IPS DF 19.7 (cell line): ENCODE data around the gene RNF144A.
"Not testable (repeated sequence)": the region's sequence is repeated elsewhere in the genome, so short reads cannot be mapped to it uniquely, and the experiment has no call there.

Experiments
- DNase-seq: peaks from one replicate; pipeline ENCODE4 v3.0.0-alpha.2; 2013; ENCODE audit warnings: low read depth, low spot score

RNF144A gene

DNA sequence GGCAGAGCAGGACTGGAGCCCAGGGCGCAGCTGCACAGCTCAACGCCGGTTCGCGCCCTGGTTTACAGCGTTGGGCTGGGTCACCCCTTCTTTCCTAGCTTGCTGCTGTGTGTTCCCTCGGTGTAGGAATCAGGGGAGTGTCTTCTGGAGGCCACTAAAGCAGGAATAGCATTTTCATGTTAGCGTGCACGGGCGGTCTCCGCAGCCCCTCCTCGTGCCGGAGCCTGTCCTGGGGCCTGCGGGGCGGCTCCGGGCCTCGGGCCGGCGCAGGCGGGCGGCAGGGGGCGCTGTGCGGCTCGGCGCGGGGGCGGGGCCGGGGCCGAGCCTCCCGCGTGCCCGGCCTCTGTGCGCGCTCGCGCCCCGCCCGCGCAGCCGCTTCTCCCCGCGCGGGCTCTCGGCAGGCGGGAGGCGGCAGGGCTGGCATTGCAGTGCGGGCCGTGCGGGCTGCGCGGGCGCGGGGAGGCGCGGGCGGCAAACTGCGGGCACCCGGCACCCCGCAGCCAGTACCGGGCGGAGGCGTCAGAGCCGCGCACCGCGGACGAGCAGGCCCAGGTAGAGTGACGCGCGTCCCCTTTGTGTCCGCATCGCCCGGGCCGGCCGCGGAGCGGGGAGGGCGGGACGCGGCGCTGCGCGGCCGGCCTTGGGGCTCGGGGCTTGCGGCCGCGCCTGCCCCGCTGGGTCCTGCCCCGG is at the start of gene RNF144A:
TSS of gene RNF144A (plus strand) at position 342 of the 690 bp plus-strand sequence. CDS start 79,515 bp downstream, outside the sequence.
- DNase-seq = no peak

- no peak for DNase-seq
Measured at GRCh38 chr2:6872394-6872793, 44.8 kb upstream of the RNF144A start.

- no peak for DNase-seq
Measured at GRCh38 chr2:6874032-6874431, 43.2 kb upstream of the RNF144A start.

DNA sequence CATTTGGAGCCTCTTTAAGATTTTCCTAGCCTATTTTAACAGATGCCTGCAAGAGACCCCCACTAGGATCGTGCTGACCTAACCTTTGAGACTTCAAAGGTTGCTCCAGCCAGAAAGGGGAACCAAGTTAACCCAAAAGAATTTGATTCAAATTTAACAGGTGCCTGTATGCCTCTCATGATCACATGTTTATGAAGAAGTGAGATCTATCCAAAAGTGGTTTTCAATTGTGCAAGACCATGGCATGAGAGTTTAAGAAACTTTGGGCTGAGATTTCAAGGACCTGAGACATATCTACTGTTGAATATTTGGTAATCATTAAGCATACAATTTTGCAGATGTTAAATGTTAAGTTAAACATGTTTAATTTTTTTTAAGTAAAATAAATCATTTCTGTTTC is 40.9 kb upstream of the RNF144A start:
- DNase-seq = no peak

- no peak for DNase-seq
Measured at GRCh38 chr2:6877402-6878304, 39.6 kb upstream of the RNF144A start, which contains the start of gene RSAD2. Gene RSAD2 (plus strand): TSS chr2:6877777. CDS start chr2:6877801, 24 bp downstream.

GRCh38 chr2:6878549-6878948 is 38.7 kb upstream of the RNF144A start:
- DNase-seq = no peak

- DNase-seq = no peak
Measured at GRCh38 chr2:6879011-6879410, 38.2 kb upstream of the RNF144A start.

GRCh38 chr2:6880200-6880733 is 36.9 kb upstream of the RNF144A start:
- DNase-seq = no peak

- DNase-seq = no peak
Measured at GRCh38 chr2:6881046-6881445, 36.2 kb upstream of the RNF144A start.

- no peak for DNase-seq
Measured at GRCh38 chr2:6881516-6881915, 35.7 kb upstream of the RNF144A start.

- no peak for DNase-seq
Measured at GRCh38 chr2:6883448-6884122, 33.6 kb upstream of the RNF144A start.

GRCh38 chr2:6885551-6885950 is 31.7 kb upstream of the RNF144A start:
- DNase-seq = no peak

DNA sequence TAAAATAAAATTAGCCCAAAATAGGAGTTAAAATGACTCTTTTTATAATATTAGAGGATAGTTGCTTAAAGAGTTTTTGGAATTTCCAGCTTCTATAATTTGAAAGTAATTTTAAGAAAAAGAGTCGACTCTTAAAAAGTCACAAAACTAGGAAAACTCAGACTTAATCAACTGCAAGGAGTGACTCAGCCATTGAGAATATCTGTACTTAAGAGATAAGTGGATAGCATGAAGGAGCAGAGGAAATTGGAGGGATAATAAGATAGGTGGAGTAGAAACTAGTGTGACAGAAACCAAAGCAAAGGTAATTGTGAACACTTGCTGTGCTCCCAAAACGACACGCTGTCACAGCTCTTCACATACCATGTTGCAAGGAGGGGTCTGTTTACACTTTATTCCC is 31.2 kb upstream of the RNF144A start:
- DNase-seq = no peak

DNA sequence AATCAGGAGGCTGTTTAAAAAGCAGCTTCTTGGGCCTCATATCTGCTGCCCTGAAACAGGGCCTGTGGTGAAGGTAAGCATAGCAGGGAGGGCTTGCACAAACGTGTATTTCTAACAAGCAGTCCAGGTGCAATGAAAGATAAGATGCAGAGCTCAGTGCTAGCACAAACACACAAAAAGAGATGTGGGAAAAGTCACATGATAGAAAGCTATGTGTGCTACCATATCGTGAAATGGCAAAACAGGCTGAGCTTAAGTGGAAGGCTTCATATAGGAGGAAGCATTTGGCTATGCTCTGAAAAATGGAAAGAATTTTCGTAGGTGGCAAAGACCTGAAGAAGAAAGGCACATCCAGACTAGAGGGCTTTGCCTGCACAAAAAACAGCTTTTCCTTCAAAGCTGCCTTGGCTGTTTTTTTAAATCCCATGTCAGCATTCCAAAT is 29.4 kb upstream of the RNF144A start:
- DNase-seq = no peak

DNA sequence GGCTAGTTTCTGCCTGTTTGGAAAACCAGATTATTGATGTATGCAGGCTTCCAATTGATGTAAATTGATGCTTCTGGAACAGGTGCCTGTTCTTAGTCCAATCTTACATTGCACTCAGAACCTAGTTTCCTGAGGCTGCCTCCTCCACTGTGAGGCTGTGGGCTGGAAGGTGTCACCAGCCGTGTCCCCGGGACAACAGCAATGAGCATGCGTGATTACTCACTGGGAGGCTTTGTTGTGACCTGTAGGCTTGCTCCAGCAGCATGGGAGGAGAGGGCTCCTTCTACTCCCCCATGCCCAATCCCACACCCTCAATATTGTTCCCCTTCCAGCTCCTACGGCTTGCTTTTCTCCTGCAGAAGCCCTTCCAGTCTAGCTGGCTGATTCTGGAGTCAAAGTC is 28.5 kb upstream of the RNF144A start:
- no peak for DNase-seq

DNA sequence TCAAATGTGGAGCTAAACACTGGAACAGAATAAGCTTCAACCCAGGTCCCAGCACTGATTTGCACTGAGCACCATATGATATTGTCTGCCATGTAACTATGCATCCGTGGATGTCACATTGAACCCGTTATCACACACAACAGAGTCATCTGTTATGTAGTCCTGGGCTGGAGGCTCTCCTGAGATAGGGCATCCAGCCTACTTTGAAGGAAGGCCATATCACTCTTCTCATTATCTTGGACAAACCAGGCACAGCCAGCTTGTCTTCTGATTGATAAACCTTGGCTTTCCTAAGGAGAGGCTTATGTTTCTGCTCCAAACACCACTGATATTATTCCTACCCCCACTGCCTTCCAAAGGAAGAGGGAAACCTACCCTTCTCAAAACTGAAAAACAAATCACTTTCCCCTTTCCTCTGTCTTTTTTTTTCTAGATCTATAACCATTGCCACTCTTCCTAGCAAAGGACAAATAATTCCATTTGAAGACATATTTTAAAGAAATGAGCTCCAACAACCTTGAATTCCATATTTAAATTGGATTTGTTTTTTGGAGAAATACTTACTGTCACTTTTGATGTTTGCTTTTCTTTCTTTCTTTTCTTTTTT is 23.2 kb upstream of the RNF144A start:
- no peak for DNase-seq

DNA sequence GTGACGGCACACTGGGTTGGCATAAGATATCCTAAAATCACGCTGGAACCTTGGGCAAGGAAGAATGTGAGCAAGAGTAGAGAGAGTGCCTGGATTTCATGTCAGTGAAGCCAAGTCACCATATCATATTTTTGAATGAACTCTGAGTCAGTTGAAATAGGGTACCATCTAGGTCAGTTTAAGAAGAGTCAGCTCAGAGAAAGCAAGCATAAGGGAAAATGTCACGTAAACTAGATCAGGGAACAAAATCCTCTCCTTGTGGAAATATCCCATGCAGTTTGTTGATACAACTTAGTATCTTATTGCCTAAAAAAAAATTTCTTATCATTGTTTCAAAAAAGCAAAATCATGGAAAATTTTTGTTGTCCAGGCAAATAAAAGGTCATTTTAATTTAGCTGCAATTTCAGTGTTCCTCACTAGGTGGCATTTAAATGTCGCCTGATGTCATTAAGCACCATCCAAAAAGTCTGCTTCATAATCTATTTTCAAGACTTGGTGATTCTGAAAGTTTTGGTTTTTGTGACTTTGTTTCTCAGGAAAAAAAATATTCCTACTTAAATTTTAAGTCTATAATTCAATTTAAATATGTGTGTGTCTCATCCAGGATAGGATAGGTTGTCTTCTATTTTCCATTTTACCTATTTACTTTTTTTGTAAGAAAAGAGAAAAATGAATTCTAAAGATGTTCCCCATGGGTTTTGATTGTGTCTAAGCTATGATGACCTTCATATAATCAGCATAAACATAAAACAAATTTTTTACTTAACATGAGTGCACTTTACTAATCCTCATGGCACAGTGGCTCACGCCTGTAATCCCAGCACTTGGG is 20.1 kb upstream of the RNF144A start:
- no peak for DNase-seq

DNA sequence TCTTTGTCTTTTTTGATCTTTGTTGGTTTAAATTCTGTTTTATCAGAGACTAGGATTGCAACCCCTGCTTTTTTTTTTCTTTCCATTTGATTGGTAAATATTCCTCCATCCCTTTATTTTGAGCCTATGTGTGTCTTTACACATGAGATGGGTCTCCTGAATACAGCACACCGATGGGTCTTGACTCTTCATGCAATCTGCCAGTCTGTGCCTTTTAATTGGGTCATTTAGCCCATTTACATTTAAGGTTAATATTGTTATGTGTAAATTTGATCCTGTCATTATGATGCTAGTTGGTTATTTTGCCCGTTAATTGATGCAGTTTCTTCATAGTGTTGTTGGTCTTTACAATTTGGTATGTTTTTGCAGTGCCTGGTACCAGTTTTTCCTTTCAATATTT is 14.6 kb upstream of the RNF144A start:
- DNase-seq = not testable (repeated sequence)

DNA sequence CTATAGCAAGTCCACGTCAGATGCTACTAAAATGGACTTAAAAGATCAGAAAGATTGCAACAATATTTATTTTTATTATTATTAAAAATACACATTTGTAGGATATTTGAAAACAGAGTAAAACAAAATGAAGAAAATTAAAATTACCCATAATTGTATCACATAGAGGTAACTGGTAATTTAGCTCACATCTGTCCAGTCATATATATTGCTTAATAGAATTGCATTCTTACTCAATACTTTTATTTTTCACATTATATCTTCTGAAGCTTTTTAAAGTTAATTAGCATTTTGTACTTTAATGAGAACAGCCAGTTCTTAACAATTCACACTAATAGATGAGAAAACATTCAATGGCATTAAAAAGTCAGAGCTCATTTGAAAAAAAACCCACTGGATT is 11.5 kb upstream of the RNF144A start:
- no peak for DNase-seq

GRCh38 chr2:6906165-6906741 is 11.0 kb upstream of the RNF144A start:
- no peak for DNase-seq
